Right lung (tissue), 5 donors: ENCODE results near the gene MAP2K2. TPM values are rescaled to one million over a fixed set of nuclear protein-coding genes. Genes with fewer than 3 reads are reported as not detected.

Experiments used
- DNase-seq, 2 donors: peaks; one replicate each; pipeline ENCODE4 v3.0.0-alpha.2; 2013
- polyA plus RNA-seq, 5 donors: library from polyadenylated mRNA; unstranded; fragments of 120-200 nt; gene quantifications; one replicate each; pipeline versions ENCODE4 v1.2.1 to v1.2.3, GENCODE V29; 2013; ENCODE audit warnings: inconsistent platforms in 1 of 5, low replicate concordance in 1 of 5; ENCODE audit not compliant: insufficient read length in 5 of 5, insufficient read depth in 1 of 5

The MAP2K2 gene
- polyA plus RNA-seq, 5 donors, result 81.0 to 160 (median 98.8) TPM

DNA sequence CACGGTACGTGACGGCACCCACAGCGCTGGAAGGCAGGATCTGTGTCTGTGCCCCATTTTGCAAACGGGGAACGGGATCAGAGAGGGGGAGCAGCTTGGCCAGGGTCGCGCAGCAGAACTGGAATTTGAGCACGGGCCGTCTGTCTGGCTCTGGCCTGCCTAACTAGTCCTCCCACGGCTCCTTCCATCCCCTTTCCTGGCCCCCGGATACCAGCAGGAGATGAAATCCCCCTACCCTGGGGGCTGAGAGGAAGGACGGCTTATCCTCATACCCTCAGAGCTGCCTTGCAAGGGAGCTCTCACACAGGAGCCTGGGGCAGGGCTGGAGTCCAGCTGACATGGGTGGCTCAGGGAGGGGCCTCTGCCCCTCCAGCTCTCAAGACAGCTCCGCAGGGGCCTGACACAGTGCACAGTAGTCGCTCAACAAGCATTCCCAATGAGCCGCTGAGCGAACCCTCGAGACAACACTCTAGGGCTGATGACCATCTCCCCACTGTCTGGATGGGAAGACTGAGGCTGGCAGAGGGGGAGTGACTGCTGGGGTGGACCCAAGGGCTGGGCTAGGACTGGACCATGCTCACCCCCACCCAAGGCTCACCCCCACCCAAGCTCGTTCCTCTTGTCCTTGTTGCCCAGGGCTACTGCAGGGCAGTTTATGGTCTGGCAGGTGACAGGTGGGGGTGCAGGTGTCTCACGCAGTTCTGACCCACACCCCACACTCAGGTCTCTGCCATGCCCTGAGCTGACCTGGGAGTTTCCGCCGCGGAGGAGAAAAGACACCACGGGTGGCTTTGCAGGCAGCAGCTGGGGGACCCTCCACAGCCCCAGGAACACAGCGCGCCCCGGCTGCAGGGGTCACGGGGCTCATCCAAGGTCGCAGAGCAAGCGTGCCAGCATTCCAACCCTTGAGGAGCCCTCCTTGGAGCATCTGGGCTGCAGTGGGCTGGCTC lies 61.2 kb downstream of the MAP2K2 start:
- DNase-seq, result no peak

DNA sequence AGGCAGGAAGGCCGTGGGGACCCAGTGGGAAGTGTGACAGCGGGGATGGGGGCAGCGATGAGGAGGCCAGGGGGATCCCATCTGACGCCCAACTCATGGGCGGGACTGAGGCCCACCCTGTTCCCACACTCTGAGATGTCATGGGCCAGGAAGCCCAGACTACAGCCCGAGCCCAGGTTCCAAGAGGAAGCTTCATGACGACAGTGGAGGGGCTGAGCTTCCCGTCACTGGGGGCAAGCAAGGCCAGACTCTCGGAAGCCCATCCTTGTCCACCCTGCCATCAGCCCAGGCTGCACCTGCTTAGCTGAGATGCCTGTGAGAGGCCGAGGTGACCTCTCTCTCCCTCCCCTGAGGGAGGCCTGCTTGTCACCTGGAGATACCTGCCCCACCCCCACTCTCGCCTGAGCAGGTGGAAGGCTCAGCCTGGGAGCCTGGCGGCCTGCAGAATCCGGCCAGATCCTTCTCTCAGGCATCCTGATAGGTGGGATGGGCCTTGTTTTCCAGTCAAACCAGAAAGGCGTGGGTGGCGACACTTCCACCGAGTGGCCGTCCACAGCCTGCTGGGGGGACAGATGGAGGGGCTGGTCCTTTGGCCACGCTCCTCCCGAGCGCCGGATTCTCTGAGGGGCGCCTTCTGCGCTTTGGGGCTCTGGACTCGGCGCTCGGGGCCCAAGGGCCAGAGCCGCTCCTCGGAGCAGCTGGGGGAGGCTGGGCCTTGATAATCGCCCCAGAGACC lies 62.1 kb downstream of the MAP2K2 start:
- DNase-seq, result no peak

DNA sequence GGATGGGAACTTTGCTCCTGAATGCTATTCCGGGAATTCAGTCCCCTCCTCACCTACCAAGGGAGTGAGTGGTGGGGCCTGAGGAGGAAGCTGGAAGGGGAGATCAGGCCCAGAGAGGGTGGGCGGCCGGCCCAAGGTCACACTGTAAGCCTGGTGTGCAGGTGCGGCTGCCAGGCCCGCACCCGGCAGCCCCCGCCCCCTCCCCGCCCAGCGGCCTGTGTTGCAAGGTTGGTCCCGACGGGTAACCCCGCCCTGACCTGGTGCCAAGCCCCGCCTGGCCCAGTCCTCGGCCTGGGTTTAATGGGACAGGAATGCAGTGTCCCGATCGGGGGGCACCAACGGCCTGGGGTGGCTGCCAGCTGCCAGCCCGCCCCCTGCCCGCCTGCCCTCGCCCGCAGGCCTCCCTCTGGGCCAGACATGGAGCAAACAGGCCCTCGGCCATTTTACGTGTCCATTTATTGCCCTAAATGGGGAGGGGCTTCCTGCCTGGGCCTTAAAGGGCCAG lies 62.7 kb downstream of the MAP2K2 start:
- no peak for DNase-seq

GRCh38 chr19:4060621-4061177 lies 63.2 kb downstream of the MAP2K2 start:
- DNase-seq, result no peak

DNA sequence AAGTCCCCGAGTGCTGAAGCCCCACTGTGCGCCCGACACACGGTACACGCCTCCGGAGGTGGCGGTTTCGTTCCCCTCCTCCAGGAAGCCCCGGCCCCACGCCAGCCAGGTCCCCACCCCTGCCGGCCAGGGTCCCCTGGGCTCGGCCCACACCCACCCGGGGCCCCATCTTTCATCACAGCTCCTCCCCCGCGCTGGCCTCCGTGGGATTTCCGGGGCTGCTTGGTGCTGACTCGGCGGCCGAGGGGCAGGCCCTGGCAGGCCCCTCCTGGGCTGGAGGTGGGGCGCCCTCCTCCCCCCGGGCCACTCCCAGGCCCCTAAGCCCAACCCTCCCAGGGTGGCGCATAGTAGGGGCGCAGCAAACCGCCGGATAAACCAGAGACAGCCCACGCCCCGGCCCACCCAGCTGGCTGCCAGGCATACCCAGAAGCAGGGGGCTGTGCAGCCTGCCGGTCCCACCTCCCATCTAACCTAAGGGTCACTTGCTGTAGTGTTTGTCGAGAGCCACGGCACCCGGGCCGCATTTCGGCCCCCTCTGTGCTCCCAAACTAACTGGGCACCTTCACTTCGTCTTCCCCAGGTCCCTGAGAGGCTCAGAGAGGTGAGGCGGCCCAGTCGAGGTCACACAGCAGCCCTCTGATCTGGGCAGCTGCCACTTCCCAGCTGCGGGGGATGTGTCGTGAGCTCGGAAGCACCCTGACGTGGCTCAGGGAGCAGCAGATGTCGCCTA lies 63.9 kb downstream of the MAP2K2 start:
- DNase-seq, result no peak

DNA sequence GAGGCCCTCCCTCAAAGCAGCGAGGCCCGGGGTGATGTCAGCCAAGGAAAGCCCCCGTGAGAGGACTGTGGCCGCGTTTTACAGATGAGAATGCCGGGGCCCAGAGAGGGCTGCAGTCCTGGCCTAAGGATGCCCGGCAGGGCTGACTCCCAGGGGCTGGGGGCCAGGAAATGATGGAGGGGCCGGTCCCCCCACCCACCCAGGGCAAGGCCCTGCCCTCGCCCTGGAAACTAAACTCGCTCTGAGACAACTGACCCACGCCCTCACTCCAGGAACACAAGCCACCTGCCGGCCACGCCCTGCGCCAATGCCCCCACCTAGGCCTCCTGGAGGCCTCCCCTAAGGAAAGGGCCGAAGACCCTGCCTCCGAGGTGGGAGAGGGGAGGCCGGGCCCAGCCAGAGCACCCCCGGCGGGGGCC lies 64.5 kb downstream of the MAP2K2 start:
- no peak for DNase-seq

DNA sequence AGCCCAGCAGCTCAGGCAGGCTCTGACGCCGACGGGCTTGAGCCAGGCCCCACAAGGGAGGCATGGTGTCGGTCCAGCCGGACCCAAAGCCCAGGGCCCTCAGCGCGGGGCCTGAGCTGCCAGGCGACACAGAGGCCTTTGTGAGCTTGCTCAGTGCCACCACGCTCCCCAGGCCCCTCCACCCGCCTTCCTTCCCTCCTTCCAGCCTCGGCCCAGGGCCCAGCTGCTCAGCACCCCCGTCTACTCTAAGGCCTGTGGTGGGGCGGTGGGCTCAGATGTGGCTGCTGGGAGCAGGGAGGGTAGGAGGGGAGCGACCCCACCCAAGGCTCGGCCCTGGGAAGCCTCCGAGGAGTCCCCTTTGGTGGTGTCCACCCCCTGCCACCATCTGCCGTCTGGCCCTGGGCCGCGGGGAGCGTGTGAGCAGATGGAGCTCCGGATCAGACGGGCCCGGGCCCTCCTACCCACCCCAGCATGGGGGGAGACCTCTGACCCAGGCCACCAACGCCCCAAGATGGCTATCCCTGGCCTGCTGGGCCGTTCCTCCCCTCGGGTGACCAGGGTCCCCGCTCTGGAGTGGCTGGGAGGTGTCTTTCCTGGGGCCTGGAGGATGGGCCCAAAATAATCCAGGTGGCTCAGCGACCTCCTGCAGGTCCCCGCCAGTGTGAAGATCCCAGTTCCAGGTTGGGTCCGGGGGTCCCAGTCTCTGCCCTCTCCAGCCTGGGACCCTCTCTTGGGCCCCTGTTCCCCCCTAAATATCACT lies 65.0 kb downstream of the MAP2K2 start:
- DNase-seq, result no peak

GRCh38 chr19:4057931-4058692 lies 65.8 kb downstream of the MAP2K2 start:
- no peak for DNase-seq

DNA sequence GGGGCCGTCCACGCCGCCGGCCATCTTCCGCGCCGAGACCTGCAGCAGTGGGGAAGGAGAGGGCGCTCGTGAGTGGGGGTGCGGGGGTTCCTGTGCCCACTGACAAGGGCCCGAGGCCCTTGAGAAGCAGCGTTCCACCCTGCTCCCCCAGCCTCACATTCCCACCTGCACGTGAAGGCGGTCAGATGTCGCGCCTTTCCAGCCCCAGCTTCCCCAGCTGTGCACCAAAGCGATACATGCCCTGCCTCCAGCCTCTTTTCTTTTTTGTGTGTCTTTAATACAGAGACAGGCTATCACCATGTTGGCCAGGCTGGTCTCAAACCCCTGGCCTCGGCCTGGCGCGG lies 68.7 kb downstream of the MAP2K2 start:
- no peak for DNase-seq

GRCh38 chr19:4054441-4055208 lies 69.3 kb downstream of the MAP2K2 start:
- DNase-seq, result no peak

DNA sequence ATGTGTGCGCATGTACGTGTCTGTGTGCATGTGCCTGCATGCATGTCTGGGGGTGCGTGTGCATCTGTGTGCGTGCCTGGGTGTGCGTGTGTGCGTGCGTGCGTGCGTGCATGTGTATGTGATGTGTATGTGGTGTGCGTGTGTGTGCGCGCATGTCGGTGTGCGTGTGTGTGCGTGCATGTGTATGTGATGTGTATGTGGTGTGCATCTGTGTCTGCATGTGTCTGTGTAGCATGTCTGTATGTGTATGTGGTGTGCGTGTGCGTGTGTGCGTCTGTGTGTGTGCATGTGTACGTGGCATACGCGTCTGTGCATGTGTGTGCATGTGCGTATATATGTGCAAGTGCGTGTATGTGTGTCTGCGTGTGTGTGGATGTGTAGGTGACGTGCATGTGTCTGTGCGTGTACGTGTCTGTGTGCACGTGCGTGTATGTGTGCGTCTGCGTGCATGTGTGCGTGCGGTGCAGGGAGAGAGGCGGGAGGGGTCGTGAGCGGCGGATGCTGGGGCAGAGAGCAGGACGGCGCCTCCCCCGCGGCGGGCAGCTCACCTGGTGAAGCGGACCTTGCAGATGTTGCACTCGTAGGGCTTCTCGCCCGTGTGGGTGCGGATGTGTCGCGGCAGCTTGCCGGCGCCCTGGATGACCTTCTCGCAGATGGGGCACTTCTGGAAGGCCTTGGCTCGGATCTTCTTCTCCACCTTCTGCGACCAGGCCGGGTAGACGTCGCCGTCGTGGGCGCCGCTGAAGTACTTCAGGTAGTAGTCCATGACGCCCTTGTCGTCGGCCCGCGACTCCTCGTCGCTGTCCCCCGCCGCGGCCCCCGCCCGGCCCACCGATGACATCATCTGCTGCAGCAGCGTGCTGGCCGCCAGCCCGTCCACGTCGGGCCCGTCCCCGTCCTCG lies 70.2 kb downstream of the MAP2K2 start:
- DNase-seq, result no peak

DNA sequence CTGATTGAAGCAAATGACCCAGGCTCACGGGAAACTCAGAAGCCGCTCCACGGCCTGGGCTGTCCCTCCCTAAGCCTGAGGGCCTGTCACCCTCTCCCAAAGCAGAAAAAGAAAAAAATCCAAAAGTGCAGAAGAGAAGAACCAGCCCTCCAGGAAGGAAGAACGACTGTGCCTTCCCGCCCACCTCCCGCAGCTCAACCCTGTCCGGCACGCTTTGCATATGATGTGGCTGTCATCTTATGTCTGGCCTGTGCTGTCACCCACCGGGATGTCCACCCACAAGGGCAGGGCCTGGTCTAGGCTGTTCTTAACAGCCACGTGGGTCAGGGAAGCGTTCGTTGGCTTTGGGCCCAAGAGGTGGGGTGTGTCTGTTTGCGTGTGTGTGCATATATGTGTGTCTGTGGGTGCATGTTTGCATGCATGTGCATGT lies 70.9 kb downstream of the MAP2K2 start:
- DNase-seq, result no peak

- DNase-seq, result no peak
Measured at GRCh38 chr19:4052114-4052992, 71.6 kb downstream of the MAP2K2 start.

- DNase-seq, result no peak
Measured at GRCh38 chr19:4051175-4052101, 72.5 kb downstream of the MAP2K2 start.

GRCh38 chr19:4049432-4049831 lies 74.5 kb downstream of the MAP2K2 start:
- DNase-seq, result no peak
